Mucosa of descending colon (tissue), 3 donors: ENCODE measurements around the gene ELL2. TPM values are rescaled to one million over a fixed set of nuclear protein-coding genes. Genes with fewer than 3 reads are reported as not detected.

Experiments
- ATAC-seq: fragments of 200-7000 bp; cut with Tn5 transposase; one replicate; pipeline ENCODE4 v1.9.1; 2020; ENCODE audit warnings: mild to moderate bottlenecking, moderate library complexity
- DNase-seq, 3 donors: peaks; one replicate each; pipeline ENCODE4 v3.0.0-alpha.2; 2020
- H3K36me3 ChIP-seq: fragments of 200-600 bp; one replicate; pipeline ENCODE4 v1.8.0; 2021; ENCODE audit warnings: low read depth, mild to moderate bottlenecking
- H3K4me1 ChIP-seq: fragments of 200-600 bp; one replicate; pipeline ENCODE4 v1.8.0; 2021; ENCODE audit warnings: low read depth, mild to moderate bottlenecking
- H3K4me3 ChIP-seq: fragments of 200-600 bp; one replicate; pipeline ENCODE4 v1.8.0; 2021; ENCODE audit warnings: mild to moderate bottlenecking
- H3K9me3 ChIP-seq: fragments of 200-600 bp; one replicate; pipeline ENCODE4 v1.8.0; 2021; ENCODE audit warnings: mild to moderate bottlenecking
- intact Hi-C, 2 donors: fragments of 100-400 bp; cut with DNase I in 1 of 2; cut with micrococcal nuclease in 1 of 2; formaldehyde crosslinking; loops; one replicate each; pipeline versions ENCODE4 v1.11.0 to v1.11.1; 2022; cut with DNase I, micrococcal nuclease
- total RNA-seq, 3 donors: library from RNA; stranded (reverse); fragmentation: NEBNext Ultra II Directional in 2 of 3; extraction: Animal tissue kit (Norgen Biotek cat#: 25700) in 2 of 3; gene quantifications; one replicate each; pipeline versions ENCODE4 v1.2.1 to v1.2.4, GENCODE V29; 2021 to 2023
- TF ChIP-seq, protein P1 (sequence below): fragments of 200-600 bp; IDR thresholded peaks from one replicate; pipeline ENCODE4 v1.8.0; 2022; ENCODE audit warnings: antibody characterized with exemption, mild to moderate bottlenecking
- donor health status: DM: no; HTN: no; CAD: no; lungs with moderate emphysema.
- donor health status: DM: no; HTN: no; CAD: no.
- donor health status: DM: no; HTN: yes; CAD: no.

Gene ELL2
- total RNA-seq, 3 donors from 2014 or later: 26.9 to 42.7 (median 31.7) TPM

DNA sequence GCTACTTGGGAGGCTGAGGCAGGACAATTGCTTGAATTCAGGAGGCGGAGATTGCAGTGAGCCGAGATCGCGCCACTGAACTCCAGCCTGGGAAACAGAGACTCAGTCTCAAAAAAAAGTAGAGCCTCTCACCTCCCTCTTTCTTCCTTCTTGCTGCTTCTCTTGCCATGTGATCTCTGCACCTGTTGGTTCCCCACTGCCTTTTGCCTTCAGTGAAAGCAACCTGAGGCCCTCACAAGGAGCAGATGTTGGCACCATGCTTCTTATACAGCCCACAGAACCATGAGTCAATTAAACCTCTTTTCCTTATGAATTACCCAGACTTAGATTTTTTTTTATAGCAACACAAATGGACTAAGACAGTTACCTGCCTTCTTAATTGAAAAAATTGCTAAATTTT lies 93.5 kb downstream of the ELL2 start:
- ATAC-seq: no peak
- TF ChIP-seq, protein P1, sequence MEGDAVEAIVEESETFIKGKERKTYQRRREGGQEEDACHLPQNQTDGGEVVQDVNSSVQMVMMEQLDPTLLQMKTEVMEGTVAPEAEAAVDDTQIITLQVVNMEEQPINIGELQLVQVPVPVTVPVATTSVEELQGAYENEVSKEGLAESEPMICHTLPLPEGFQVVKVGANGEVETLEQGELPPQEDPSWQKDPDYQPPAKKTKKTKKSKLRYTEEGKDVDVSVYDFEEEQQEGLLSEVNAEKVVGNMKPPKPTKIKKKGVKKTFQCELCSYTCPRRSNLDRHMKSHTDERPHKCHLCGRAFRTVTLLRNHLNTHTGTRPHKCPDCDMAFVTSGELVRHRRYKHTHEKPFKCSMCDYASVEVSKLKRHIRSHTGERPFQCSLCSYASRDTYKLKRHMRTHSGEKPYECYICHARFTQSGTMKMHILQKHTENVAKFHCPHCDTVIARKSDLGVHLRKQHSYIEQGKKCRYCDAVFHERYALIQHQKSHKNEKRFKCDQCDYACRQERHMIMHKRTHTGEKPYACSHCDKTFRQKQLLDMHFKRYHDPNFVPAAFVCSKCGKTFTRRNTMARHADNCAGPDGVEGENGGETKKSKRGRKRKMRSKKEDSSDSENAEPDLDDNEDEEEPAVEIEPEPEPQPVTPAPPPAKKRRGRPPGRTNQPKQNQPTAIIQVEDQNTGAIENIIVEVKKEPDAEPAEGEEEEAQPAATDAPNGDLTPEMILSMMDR: no peak
- intact Hi-C loops: loop anchor here in 1 of 2 donors (5.0 kb wide), 1 partner anchor 469 kb away; no protein-coding TSS in a partner anchor

DNA sequence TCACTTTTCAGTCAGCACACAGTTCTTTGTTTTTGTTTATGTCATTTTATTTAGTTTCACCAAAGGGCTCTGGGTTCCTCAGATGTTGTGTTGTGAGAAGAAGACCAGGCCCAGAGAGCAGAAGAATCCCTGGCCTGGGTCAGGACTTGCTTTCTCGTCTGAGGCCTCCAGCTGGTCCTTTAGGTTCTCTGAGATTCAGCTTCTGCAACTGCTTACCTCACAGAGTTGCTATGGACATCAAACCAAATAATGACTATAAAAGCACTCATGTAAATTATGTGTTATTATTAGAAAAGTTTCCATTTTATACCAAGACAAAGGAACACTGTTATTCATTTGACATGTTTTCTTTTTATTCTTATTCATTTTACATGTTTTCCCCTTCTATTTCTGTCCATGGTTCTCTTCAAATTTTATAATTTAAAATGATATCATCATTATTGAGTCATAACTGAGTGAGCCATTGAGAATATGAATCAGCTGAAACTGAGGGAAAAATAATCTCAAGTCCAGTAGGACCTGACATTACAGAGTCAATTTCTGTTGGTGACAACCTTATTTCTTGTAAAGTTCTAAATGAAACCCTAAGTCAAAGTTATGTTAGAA lies 95.1 kb downstream of the ELL2 start:
- TF ChIP-seq, protein P1: no peak
- intact Hi-C loops: loop anchor here in 1 of 2 donors (5.0 kb wide), 1 partner anchor 471 kb away; no protein-coding TSS in a partner anchor
- Histone ChIP-seq H3K4me1 (peaks cover 8% of the 10 kb centered on the region), H3K9me3 (no peaks in the 10 kb centered on the region), H3K36me3 (no peaks in the 10 kb centered on the region), H3K4me3 (no peak overlapping the region)
- no peak for DNase-seq
- ATAC-seq: no peak

More for the DNA sequence above, 93.5 kb downstream of the ELL2 start:
- Histone ChIP-seq H3K36me3 (no peaks in the 10 kb centered on the region), H3K4me1 (peaks cover 8% of the 10 kb centered on the region), H3K9me3 (no peaks in the 10 kb centered on the region), H3K4me3 (no peak overlapping the region)
- DNase-seq: no peak

DNA sequence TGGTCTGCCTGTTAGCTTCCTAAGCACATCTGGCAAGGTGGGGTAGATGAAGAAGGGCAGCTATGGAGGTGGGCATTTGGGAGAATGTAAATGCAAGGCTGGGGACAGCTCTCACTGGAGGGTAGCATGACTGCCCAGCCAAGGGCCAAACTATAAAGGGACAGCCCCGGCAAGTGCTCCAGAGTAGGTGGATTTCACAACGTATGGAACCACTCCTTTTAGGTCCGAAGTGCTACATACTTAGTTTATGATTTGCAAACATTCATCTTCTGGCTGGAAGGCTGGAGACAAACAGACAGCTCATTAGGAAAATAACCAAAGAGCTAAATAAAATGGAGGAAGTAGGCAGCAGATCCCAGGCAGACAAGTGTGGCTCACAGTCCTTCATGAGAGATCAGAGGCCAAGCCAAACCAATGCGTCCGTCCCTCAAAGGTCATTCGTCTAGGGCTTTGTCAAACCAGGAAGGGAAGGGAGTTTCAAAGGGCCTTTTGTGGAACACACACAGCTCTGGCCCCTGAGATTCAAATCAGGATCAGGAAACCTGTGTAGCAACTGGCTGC lies 96.6 kb downstream of the ELL2 start:
- TF ChIP-seq, protein P1: no peak
- DNase-seq: peak in 2 of 3 donors; percentile 54 to 58
- intact Hi-C loops: loop anchor here in 1 of 2 donors (5.0 kb wide), 1 partner anchor 472 kb away; no protein-coding TSS in a partner anchor
- ATAC-seq: peak; percentile 94
- Histone ChIP-seq H3K4me1 (peaks cover 7% of the 10 kb centered on the region), H3K36me3 (no peaks in the 10 kb centered on the region), H3K4me3 (no peak overlapping the region), H3K9me3 (no peaks in the 10 kb centered on the region)

DNA sequence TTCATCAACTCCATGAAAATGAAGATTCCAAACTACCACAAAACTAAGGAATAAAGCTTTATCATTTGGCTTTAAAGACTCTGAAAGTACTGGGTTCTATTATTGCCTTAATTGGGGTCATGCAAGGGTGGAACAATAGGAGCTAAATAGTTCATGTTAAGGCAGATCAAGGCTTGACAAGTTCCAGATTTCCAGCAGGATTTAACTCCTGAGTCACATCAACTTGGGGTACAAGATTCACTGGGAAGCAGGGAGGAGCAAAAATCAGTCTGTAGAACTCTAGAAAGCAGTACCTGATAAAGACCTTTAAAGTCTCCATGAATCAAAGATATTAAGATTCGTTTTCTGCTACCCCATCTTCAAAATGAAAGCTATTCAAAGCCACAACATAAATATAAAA lies 97.2 kb downstream of the ELL2 start:
- H3K9me3 ChIP-seq: no peaks in the 10 kb centered on the region
- ATAC-seq (no peak), DNase-seq (no peak)
- intact Hi-C loops: no loop called here
- TF ChIP-seq, protein P1: no peak
- no peak overlapping the region for H3K4me3 ChIP-seq
- peaks cover 3% of the 10 kb centered on the region for H3K4me1 ChIP-seq
- H3K36me3 ChIP-seq: no peaks in the 10 kb centered on the region

DNA sequence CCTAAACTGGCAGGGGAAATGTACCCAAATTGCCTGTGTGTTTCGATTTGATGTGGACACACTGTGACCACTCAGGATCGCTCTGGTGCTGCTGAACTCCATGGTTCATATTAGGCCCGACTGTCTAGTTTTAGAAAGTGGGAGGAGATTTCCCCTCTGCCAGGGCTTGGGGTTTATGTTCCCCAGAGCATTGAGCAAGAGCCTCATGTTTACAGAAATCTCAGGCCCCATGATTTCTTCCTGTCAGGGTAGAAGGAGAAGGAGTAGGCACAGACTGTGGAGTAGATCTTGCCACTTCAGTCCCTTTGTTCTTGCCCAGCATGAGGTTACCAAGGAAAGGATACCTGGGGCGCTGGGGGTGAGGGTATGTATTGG lies 98.3 kb downstream of the ELL2 start:
- DNase-seq: peak in 1 of 3 donors; percentile 31
- intact Hi-C loops: no loop called here
- Histone ChIP-seq H3K9me3 (no peaks in the 10 kb centered on the region), H3K36me3 (no peaks in the 10 kb centered on the region), H3K4me3 (no peak overlapping the region), H3K4me1 (no peaks in the 10 kb centered on the region)
- TF ChIP-seq, protein P1: no peak
- no peak for ATAC-seq
